Liver (tissue), 9 donors: Measurements from ENCODE around the gene LPP. TPM values are rescaled to one million over a fixed set of nuclear protein-coding genes. Genes with fewer than 3 reads are reported as not detected.

ENCODE experiments used
- DNase-seq: peaks from one replicate; pipeline ENCODE4 v3.0.0-alpha.2; 2017; ENCODE audit warnings: low spot score
- H3K27ac ChIP-seq, 2 donors: one replicate each; pipeline ENCODE4 v1.7.0; 2013; ENCODE audit warnings: inconsistent platforms in 2 of 2, low read length in 2 of 2, control low read depth in 1 of 2, low read depth in 1 of 2, mild to moderate bottlenecking in 1 of 2
- H3K27me3 ChIP-seq, 4 donors: one replicate each; pipeline versions ENCODE4 v1.6.1 to v1.7.0; 2013; ENCODE audit warnings: low read length in 3 of 4, inconsistent platforms in 1 of 4, mild to moderate bottlenecking in 1 of 4, moderate library complexity in 1 of 4; ENCODE audit not compliant: control insufficient read depth in 4 of 4, insufficient read depth in 4 of 4
- H3K36me3 ChIP-seq, 4 donors: one replicate each; pipeline versions ENCODE4 v1.6.1 to v1.7.0; 2013; ENCODE audit warnings: low read length in 3 of 4, mild to moderate bottlenecking in 3 of 4, low read depth in 1 of 4, moderate library complexity in 1 of 4; ENCODE audit not compliant: control insufficient read depth in 4 of 4, insufficient read depth in 3 of 4
- H3K4me1 ChIP-seq, 4 donors: one replicate each; pipeline versions ENCODE4 v1.6.1 to v1.7.0; 2013; ENCODE audit warnings: low read length in 3 of 4, mild to moderate bottlenecking in 3 of 4, moderate library complexity in 1 of 4; ENCODE audit not compliant: control insufficient read depth in 4 of 4, insufficient read depth in 4 of 4
- H3K4me3 ChIP-seq, 3 donors: one replicate each; pipeline versions ENCODE4 v1.6.1 to v1.7.0; 2013; ENCODE audit warnings: low read length in 3 of 3, control low read depth in 1 of 3, low read depth in 1 of 3, mild to moderate bottlenecking in 1 of 3
- H3K9ac ChIP-seq, 2 donors: one replicate each; pipeline ENCODE4 v1.7.0; 2013; ENCODE audit warnings: low read length in 2 of 2, mild to moderate bottlenecking in 2 of 2, moderate library complexity in 2 of 2, control low read depth in 1 of 2, low read depth in 1 of 2
- H3K9me3 ChIP-seq, 4 donors: one replicate each; pipeline versions ENCODE4 v1.6.1 to v1.7.0; 2013; ENCODE audit warnings: low read length in 3 of 4; ENCODE audit not compliant: control insufficient read depth in 4 of 4
- ATF3 ChIP-seq: IDR thresholded peaks from 2 replicates; pipeline ENCODE4 v1.6.1; 2016; ENCODE audit warnings: antibody characterized with exemption
- EGR1 ChIP-seq, 2 donors: IDR thresholded peaks; 2 replicates each; pipeline ENCODE4 v1.6.1; 2016 to 2018; ENCODE audit warnings: antibody characterized with exemption in 2 of 2, low read depth in 2 of 2
- FOXA1 ChIP-seq: IDR thresholded peaks from 2 replicates; pipeline ENCODE4 v1.6.1; 2016; ENCODE audit warnings: antibody characterized with exemption
- FOXA2 ChIP-seq: IDR thresholded peaks from 2 replicates; pipeline ENCODE4 v1.6.1; 2016; ENCODE audit warnings: antibody characterized with exemption
- GABPA ChIP-seq, 2 donors: IDR thresholded peaks in 1 of 2; conservative IDR thresholded peaks in 1 of 2; 2 replicates each; pipeline ENCODE4 v1.6.1; 2016; ENCODE audit warnings: antibody characterized with exemption in 2 of 2, mild to moderate bottlenecking in 1 of 2, moderate library complexity in 1 of 2
- HNF4A ChIP-seq, 2 donors: conservative IDR thresholded peaks; 2 replicates each; pipeline ENCODE4 v1.6.1; 2016; ENCODE audit warnings: antibody characterized with exemption in 2 of 2, mild to moderate bottlenecking in 2 of 2
- HNF4G ChIP-seq: IDR thresholded peaks from 2 replicates; pipeline ENCODE4 v1.6.1; 2016; ENCODE audit warnings: antibody characterized with exemption
- JUND ChIP-seq, 2 donors: IDR thresholded peaks; 2 replicates each; pipeline ENCODE4 v1.6.1; 2016; ENCODE audit warnings: antibody characterized with exemption in 2 of 2
- NR2F2 ChIP-seq: IDR thresholded peaks from 2 replicates; pipeline ENCODE4 v1.6.1; 2016; ENCODE audit warnings: antibody characterized with exemption
- RAD21 ChIP-seq, 2 donors: IDR thresholded peaks; 2 replicates each; pipeline ENCODE4 v1.6.1; 2016; ENCODE audit warnings: antibody characterized with exemption in 2 of 2, mild to moderate bottlenecking in 2 of 2
- REST ChIP-seq: IDR thresholded peaks from 2 replicates; pipeline ENCODE4 v1.6.1; 2016; ENCODE audit warnings: antibody characterized with exemption, mild to moderate bottlenecking
- RXRA ChIP-seq, 2 donors: IDR thresholded peaks; 2 replicates each; pipeline ENCODE4 v1.6.1; 2017 to 2018; ENCODE audit warnings: antibody characterized with exemption in 2 of 2, mild to moderate bottlenecking in 1 of 2
- SP1 ChIP-seq: IDR thresholded peaks from 2 replicates; pipeline ENCODE4 v1.6.1; 2018; ENCODE audit warnings: antibody characterized with exemption, mild to moderate bottlenecking
- TAF1 ChIP-seq: conservative IDR thresholded peaks from 2 replicates; pipeline ENCODE4 v1.6.1; 2016; ENCODE audit warnings: antibody characterized with exemption, mild to moderate bottlenecking
- YY1 ChIP-seq: IDR thresholded peaks from 2 replicates; pipeline ENCODE4 v1.6.1; 2016; ENCODE audit warnings: antibody characterized with exemption, mild to moderate bottlenecking
- WGBS: extraction: QIAGEN DNeasy Blood & Tissue Kit; methylation state at CpG from one replicate; pipeline ENCODE4 v1.1.7; 2013; 5-methylcytosine and 5-hydroxymethylcytosine counted together
- polyA plus RNA-seq, 2 donors: library from polyadenylated mRNA; stranded (reverse) in 1 of 2; unstranded in 1 of 2; fragments of 200-250 nt in 1 of 2; fragments of >200 nt in 1 of 2; fragmentation: Nextera tagmentation in 1 of 2; extraction: Ambion mirVana in 1 of 2; gene quantifications; one replicate each; pipeline versions ENCODE4 v1.2.1 to v1.2.3, GENCODE V29; 2013 to 2015
- total RNA-seq, 2 donors: library from RNA; depleted of rRNA; stranded (reverse); fragments of >200 nt; gene quantifications; one replicate each; pipeline ENCODE4 v1.2.3, GENCODE V29; 2014
- TF ChIP-seq, protein P1 (sequence below): IDR thresholded peaks from 2 replicates; pipeline ENCODE4 v1.6.1; 2016; ENCODE audit warnings: antibody characterized with exemption
- TF ChIP-seq, protein P2 (sequence below): IDR thresholded peaks from 2 replicates; pipeline ENCODE4 v1.6.1; 2016; ENCODE audit warnings: antibody characterized with exemption
- TF ChIP-seq, protein P3 (sequence below): fragments of 150-350 bp; IDR thresholded peaks from 2 replicates; pipeline ENCODE4 v1.5.1; 2017; ENCODE audit warnings: improper control_type of control experiment, low read depth, low read length; ENCODE audit not compliant: missing input control
- donor health status: healthy.
- donor health status: healthy.
- donor health status: healthy.
- donor health status: healthy.
- donor health status: healthy.

The LPP gene
- total and polyA plus RNA-seq, 4 donors = 3.3 to 53.7 (median 28.2) TPM

DNA sequence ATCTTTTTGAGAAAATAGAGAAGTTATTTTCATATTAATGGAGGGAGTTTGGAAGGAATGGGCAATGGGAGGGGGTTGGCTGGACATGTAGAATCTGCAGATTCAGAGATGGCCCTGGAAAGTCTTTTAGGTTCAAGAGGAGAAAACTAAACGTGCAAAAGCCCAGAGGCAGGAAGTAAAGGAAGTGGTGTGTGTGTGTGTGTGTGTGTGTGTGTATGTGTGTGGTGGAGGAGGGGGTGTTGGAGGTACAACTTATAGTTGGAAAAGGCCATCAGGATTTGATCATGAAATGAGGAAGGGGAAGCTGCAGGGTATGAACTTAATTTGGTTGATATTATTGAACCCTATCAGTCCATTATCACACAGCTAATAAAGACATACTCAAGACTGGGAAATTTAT is 5.6 kb upstream of the LPP start:
- H3K4me3 ChIP-seq = no peak overlapping the region
- WGBS = 66% methylated on average over 1 of the region's 1 CpG
- DNase-seq = no peak
- H3K27me3 ChIP-seq = no peaks in the 10 kb centered on the region
- H3K4me1 ChIP-seq = peaks cover 0 to 9% (median 5%) of the 10 kb centered on the region in 4 donors
- H3K36me3 ChIP-seq = no peaks in the 10 kb centered on the region
- no peak overlapping the region for H3K27ac ChIP-seq
- H3K9ac ChIP-seq = no peak overlapping the region
- TF ChIP-seq RAD21 (IDR thresholded peaks at IDR 0.05) (no peak), REST (no peak), FOXA1 (no peak), YY1 (no peak), NR2F2 (no peak), GABPA (IDR thresholded peaks at IDR 0.05 in 1 of 2, conservative IDR thresholded peaks at IDR 0.05 in 1 of 2) (no peak), SP1 (no peak), TAF1 (no peak), ATF3 (no peak), HNF4A (conservative IDR thresholded peaks at IDR 0.05) (no peak), JUND (IDR thresholded peaks at IDR 0.05) (no peak), FOXA2 (no peak), EGR1 (IDR thresholded peaks at IDR 0.05; ENCODE audit: low read depth in 2 of 2) (no peak), RXRA (IDR thresholded peaks at IDR 0.05) (no peak), HNF4G (no peak)
- TF ChIP-seq, protein P1, sequence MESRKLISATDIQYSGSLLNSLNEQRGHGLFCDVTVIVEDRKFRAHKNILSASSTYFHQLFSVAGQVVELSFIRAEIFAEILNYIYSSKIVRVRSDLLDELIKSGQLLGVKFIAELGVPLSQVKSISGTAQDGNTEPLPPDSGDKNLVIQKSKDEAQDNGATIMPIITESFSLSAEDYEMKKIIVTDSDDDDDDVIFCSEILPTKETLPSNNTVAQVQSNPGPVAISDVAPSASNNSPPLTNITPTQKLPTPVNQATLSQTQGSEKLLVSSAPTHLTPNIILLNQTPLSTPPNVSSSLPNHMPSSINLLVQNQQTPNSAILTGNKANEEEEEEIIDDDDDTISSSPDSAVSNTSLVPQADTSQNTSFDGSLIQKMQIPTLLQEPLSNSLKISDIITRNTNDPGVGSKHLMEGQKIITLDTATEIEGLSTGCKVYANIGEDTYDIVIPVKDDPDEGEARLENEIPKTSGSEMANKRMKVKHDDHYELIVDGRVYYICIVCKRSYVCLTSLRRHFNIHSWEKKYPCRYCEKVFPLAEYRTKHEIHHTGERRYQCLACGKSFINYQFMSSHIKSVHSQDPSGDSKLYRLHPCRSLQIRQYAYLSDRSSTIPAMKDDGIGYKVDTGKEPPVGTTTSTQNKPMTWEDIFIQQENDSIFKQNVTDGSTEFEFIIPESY = no peak
- TF ChIP-seq, protein P2, sequence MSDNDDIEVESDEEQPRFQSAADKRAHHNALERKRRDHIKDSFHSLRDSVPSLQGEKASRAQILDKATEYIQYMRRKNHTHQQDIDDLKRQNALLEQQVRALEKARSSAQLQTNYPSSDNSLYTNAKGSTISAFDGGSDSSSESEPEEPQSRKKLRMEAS = no peak
- TF ChIP-seq, protein P3, sequence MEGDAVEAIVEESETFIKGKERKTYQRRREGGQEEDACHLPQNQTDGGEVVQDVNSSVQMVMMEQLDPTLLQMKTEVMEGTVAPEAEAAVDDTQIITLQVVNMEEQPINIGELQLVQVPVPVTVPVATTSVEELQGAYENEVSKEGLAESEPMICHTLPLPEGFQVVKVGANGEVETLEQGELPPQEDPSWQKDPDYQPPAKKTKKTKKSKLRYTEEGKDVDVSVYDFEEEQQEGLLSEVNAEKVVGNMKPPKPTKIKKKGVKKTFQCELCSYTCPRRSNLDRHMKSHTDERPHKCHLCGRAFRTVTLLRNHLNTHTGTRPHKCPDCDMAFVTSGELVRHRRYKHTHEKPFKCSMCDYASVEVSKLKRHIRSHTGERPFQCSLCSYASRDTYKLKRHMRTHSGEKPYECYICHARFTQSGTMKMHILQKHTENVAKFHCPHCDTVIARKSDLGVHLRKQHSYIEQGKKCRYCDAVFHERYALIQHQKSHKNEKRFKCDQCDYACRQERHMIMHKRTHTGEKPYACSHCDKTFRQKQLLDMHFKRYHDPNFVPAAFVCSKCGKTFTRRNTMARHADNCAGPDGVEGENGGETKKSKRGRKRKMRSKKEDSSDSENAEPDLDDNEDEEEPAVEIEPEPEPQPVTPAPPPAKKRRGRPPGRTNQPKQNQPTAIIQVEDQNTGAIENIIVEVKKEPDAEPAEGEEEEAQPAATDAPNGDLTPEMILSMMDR = no peak
- H3K9me3 ChIP-seq = no peaks in the 10 kb centered on the region
